ENCODE data around the gene TEFM.

The TEFM gene

DNA sequence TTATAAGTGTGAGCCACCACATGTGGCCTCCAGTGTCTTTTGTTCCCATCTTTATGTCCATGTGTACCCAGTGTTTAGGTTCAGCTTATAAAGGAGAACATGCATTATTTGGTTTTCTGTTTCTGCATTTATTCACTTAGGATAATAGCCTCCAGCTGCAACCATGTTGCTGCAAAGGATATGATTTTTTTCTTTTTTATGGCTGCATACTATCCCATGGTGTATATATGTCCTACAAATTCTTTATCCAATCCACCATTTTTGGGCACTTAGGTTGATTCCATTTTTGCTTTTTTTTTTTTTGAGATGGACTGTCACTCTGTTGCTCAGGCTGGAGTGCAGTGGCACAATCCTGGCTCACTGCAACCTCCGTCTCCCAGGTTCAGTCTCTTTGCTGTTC, 41.4 kb downstream of the TEFM start:
- Histone ChIP-seq H2AFZ (ENCODE audit: low read length) (no peak overlapping the region), H3K27me3 (ENCODE audit: insufficient read depth, low read length, poor library complexity, severe bottlenecking) (no peaks in the 10 kb centered on the region), H3K79me2 (ENCODE audit: insufficient read depth, low read length) (no peaks in the 10 kb centered on the region), H3F3A (ENCODE audit: low read depth) (no peaks in the 10 kb centered on the region), H3K36me3 (ENCODE audit: insufficient read depth, low read length) (peaks cover 55% of the 10 kb centered on the region), H3K4me3 (ENCODE audit: low read length, poor library complexity, severe bottlenecking) (no peak overlapping the region), H3K9ac (ENCODE audit: low read depth, low read length, poor library complexity, severe bottlenecking) (no peak overlapping the region), H3K9me2 (replicated peaks; ENCODE audit: low read depth, low read length) (no peaks in the 10 kb centered on the region), H3K4me1 (ENCODE audit: insufficient read depth, low read length, poor library complexity, severe bottlenecking) (no peaks in the 10 kb centered on the region), H4K20me1 (ENCODE audit: insufficient read depth, low read length, poor library complexity, severe bottlenecking) (no peaks in the 10 kb centered on the region), H3K4me2 (ENCODE audit: low read depth, low read length, poor library complexity, severe bottlenecking) (no peak overlapping the region), H3K9me3 (ENCODE audit: insufficient read depth, low read depth, low read length) (no peaks in the 10 kb centered on the region)
- TF ChIP-seq, protein P1, sequence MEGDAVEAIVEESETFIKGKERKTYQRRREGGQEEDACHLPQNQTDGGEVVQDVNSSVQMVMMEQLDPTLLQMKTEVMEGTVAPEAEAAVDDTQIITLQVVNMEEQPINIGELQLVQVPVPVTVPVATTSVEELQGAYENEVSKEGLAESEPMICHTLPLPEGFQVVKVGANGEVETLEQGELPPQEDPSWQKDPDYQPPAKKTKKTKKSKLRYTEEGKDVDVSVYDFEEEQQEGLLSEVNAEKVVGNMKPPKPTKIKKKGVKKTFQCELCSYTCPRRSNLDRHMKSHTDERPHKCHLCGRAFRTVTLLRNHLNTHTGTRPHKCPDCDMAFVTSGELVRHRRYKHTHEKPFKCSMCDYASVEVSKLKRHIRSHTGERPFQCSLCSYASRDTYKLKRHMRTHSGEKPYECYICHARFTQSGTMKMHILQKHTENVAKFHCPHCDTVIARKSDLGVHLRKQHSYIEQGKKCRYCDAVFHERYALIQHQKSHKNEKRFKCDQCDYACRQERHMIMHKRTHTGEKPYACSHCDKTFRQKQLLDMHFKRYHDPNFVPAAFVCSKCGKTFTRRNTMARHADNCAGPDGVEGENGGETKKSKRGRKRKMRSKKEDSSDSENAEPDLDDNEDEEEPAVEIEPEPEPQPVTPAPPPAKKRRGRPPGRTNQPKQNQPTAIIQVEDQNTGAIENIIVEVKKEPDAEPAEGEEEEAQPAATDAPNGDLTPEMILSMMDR (conservative IDR thresholded peaks at IDR 0.05; ENCODE audit: low read length): no peak
- TF ChIP-seq EZH2phosphoT487 (IDR thresholded peaks at IDR 0.05; ENCODE audit: borderline replicate concordance): no peak

DNA sequence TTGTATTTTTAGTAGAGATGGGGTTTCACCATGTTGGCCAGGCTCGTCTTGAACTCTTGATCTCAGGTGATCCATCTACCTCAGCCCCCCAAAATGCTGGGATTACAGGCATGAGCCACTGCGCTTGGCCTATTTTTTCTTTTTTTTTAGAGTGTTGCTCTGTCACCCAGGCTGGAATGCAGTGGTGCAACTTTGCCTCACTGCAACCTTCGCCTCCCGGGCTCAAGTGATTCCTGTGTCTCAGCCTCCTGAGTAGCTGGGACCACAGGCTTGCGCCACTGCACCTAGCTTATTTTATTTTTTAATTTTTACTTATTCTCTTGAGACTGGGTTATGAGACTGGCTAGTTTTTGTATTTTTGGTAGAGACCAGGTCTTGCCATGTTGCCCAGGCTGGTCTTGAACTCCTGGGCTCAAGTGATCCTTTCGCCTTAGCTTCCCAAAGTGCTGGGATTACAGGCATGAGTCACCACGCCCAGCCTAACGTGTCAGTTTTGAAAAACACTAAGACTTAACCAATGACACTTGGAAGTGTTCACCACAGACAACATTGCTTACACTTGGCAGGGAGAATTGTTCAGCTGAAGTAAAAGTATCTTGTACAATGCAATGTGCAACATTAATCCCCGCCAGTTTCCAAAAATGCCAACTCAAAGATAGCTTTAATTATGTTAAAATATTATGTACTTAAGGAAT, 47.3 kb downstream of the TEFM start:
- H3K9me2 ChIP-seq (replicated peaks; ENCODE audit: low read depth, low read length): no peaks in the 10 kb centered on the region
- TF ChIP-seq, protein P1 (conservative IDR thresholded peaks at IDR 0.05; ENCODE audit: low read length): no peak
- no peak for TF ChIP-seq EZH2phosphoT487 (IDR thresholded peaks at IDR 0.05; ENCODE audit: borderline replicate concordance)
- no peaks in the 10 kb centered on the region for H3K79me2 ChIP-seq (ENCODE audit: insufficient read depth, low read length)
- no peaks in the 10 kb centered on the region for H3F3A ChIP-seq (ENCODE audit: low read depth)
- H3K4me3 ChIP-seq (ENCODE audit: low read length, poor library complexity, severe bottlenecking): no peak overlapping the region
- no peaks in the 10 kb centered on the region for H3K9me3 ChIP-seq (ENCODE audit: insufficient read depth, low read depth, low read length)
- peaks cover 57% of the 10 kb centered on the region; the same call in 1 of the 2 replicates for H3K36me3 ChIP-seq (ENCODE audit: insufficient read depth, low read length)
- H3K4me2 ChIP-seq (ENCODE audit: low read depth, low read length, poor library complexity, severe bottlenecking): no peak overlapping the region
- no peaks in the 10 kb centered on the region for H3K27me3 ChIP-seq (ENCODE audit: insufficient read depth, low read length, poor library complexity, severe bottlenecking)
- H3K4me1 ChIP-seq (ENCODE audit: insufficient read depth, low read length, poor library complexity, severe bottlenecking): no peaks in the 10 kb centered on the region
- no peak overlapping the region for H2AFZ ChIP-seq (ENCODE audit: low read length)
- H3K9ac ChIP-seq (ENCODE audit: low read depth, low read length, poor library complexity, severe bottlenecking): no peak overlapping the region
- no peaks in the 10 kb centered on the region for H4K20me1 ChIP-seq (ENCODE audit: insufficient read depth, low read length, poor library complexity, severe bottlenecking)

DNA sequence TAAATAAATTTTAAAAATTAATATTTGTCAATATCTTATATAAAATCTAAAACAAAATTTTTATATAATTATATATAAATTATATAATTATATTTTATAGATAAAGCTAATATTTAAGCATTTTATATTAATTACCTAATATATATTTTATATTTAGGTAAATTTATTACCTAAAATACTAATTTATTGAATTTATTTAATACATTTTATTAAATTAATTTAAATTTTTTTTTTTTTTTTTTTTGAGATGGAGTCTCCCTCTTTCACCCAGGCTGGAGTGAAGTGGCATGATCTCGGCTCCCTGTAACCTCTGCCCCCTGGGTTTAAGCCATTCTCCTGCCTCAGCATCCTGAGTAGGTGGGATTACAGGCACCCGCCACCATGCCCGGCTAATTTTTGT, 51.9 kb downstream of the TEFM start:
- Histone ChIP-seq H3F3A (ENCODE audit: low read depth) (no peaks in the 10 kb centered on the region), H3K27me3 (ENCODE audit: insufficient read depth, low read length, poor library complexity, severe bottlenecking) (no peaks in the 10 kb centered on the region), H3K4me2 (ENCODE audit: low read depth, low read length, poor library complexity, severe bottlenecking) (no peak overlapping the region), H3K79me2 (ENCODE audit: insufficient read depth, low read length) (no peaks in the 10 kb centered on the region), H4K20me1 (ENCODE audit: insufficient read depth, low read length, poor library complexity, severe bottlenecking) (no peaks in the 10 kb centered on the region), H3K9ac (ENCODE audit: low read depth, low read length, poor library complexity, severe bottlenecking) (no peak overlapping the region), H3K9me3 (ENCODE audit: insufficient read depth, low read depth, low read length) (no peaks in the 10 kb centered on the region), H3K4me1 (ENCODE audit: insufficient read depth, low read length, poor library complexity, severe bottlenecking) (no peaks in the 10 kb centered on the region), H2AFZ (ENCODE audit: low read length) (no peak overlapping the region), H3K4me3 (ENCODE audit: low read length, poor library complexity, severe bottlenecking) (no peak overlapping the region), H3K36me3 (ENCODE audit: insufficient read depth, low read length) (peaks cover 68% of the 10 kb centered on the region), H3K9me2 (replicated peaks; ENCODE audit: low read depth, low read length) (no peaks in the 10 kb centered on the region)
- no peak for TF ChIP-seq EZH2phosphoT487 (IDR thresholded peaks at IDR 0.05; ENCODE audit: borderline replicate concordance)
- TF ChIP-seq, protein P1 (conservative IDR thresholded peaks at IDR 0.05; ENCODE audit: low read length): no peak

Data from Loucy (cell line).